H1 (cell line): ENCODE data around the gene ZFYVE1. TPM values are rescaled to one million over a fixed set of nuclear protein-coding genes. Genes with fewer than 3 reads are reported as not detected.

Source experiments
- CTCF ChIA-PET: fragments of 300-600 bp; sonication (Branson Sonifier 250); formaldehyde crosslinking; loops from one replicate; lab custom pipeline; 2021; ENCODE audit not compliant: partially characterized antibody; lab: Charles Lee
- POLR2A ChIA-PET: fragments of 300-600 bp; sonication (Branson Sonifier 250); formaldehyde crosslinking; loops from one replicate; lab custom pipeline; 2021; ENCODE audit warnings: inconsistent platforms; ENCODE audit not compliant: partially characterized antibody; lab: Charles Lee
- DNase-seq, 2 experiments: peaks; one replicate each; pipeline versions ENCODE4 v3.0.0 to v3.0.0-alpha.2; 2010 to 2022; ENCODE audit warnings: low spot score in 2 of 2, low read depth in 1 of 2, mixed read lengths in 1 of 2
- FAIRE-seq: peaks from 2 replicates; lab custom pipeline; 2011; peaks lifted over from hg19 to GRCh38; lab: Jason Lieb, UNC
- H2AFZ ChIP-seq: 2 replicates; pipeline ENCODE4 v1.8.1; 2012; ENCODE audit warnings: low read length, inconsistent platforms
- H2AK5ac ChIP-seq: 2 replicates; pipeline ENCODE4 v1.6.1; 2013; ENCODE audit warnings: low read depth, low read length
- H2BK120ac ChIP-seq: replicated peaks from 2 replicates; pipeline ENCODE3; 2013; ENCODE audit warnings: low read depth, low read length, inconsistent platforms
- H2BK12ac ChIP-seq: 2 replicates; pipeline ENCODE4 v1.6.1; 2013; ENCODE audit warnings: low read depth, low read length
- H2BK15ac ChIP-seq: 2 replicates; pipeline ENCODE4 v1.6.1; 2013; ENCODE audit warnings: low read length
- H2BK20ac ChIP-seq: 2 replicates; pipeline ENCODE4 v1.6.1; 2013; ENCODE audit warnings: low read length
- H2BK5ac ChIP-seq: 2 replicates; pipeline ENCODE4 v1.6.1; 2013; ENCODE audit warnings: low read depth, low read length
- H3K14ac ChIP-seq: 2 replicates; pipeline ENCODE4 v1.6.1; 2013; ENCODE audit warnings: inconsistent platforms; ENCODE audit not compliant: insufficient read length
- H3K18ac ChIP-seq: 2 replicates; pipeline ENCODE4 v1.6.1; 2013; ENCODE audit warnings: low read length; ENCODE audit errors: extremely low read depth
- H3K23ac ChIP-seq: 2 replicates; pipeline ENCODE4 v1.6.1; 2013; ENCODE audit warnings: inconsistent platforms; ENCODE audit not compliant: insufficient read length
- H3K23me2 ChIP-seq: 2 replicates; pipeline ENCODE4 v1.6.1; 2013; ENCODE audit warnings: low read depth, low read length
- H3K27ac ChIP-seq: 2 replicates; pipeline ENCODE4 v1.6.1; 2011; ENCODE audit warnings: low read depth, low read length, inconsistent platforms
- H3K27me3 ChIP-seq, 4 experiments: replicated peaks in 1 of 4; 1 replicate in 1 of 4; 2 replicates in 3 of 4; pipeline versions ENCODE4 v1.6.1 to v1.8.1; 2011 to 2013; ENCODE audit warnings: low read length in 3 of 4, mild to moderate bottlenecking in 3 of 4, inconsistent platforms in 2 of 4, mixed read lengths in 2 of 4, moderate library complexity in 1 of 4; ENCODE audit not compliant: control insufficient read depth in 3 of 4, insufficient read depth in 3 of 4; ENCODE audit errors: extremely low read depth in 1 of 4
- H3K36me3 ChIP-seq, 4 experiments: 2 replicates each; pipeline versions ENCODE4 v1.6.1 to v1.8.1; 2011 to 2013; ENCODE audit warnings: mild to moderate bottlenecking in 4 of 4, low read length in 3 of 4, moderate library complexity in 2 of 4, control low read depth in 1 of 4, inconsistent platforms in 1 of 4; ENCODE audit not compliant: insufficient read depth in 4 of 4, control insufficient read depth in 2 of 4
- H3K4ac ChIP-seq: replicated peaks from 2 replicates; pipeline ENCODE3; 2013; ENCODE audit warnings: low read length, low read depth, mixed read lengths, inconsistent platforms; ENCODE audit not compliant: insufficient read length
- H3K4me1 ChIP-seq, 4 experiments: replicated peaks in 1 of 4; 1 replicate in 1 of 4; 2 replicates in 3 of 4; pipeline versions ENCODE4 v1.6.1 to v1.8.1; 2011 to 2013; ENCODE audit warnings: low read length in 3 of 4, inconsistent platforms in 2 of 4, mixed read lengths in 1 of 4; ENCODE audit not compliant: insufficient read depth in 4 of 4, control insufficient read depth in 3 of 4
- H3K4me2 ChIP-seq, 2 experiments: 2 replicates each; pipeline versions ENCODE4 v1.6.1 to v1.8.1; 2011 to 2013; ENCODE audit warnings: low read depth in 2 of 2, low read length in 2 of 2, control low read depth in 1 of 2, inconsistent platforms in 1 of 2, mild to moderate bottlenecking in 1 of 2; ENCODE audit not compliant: insufficient read depth in 1 of 2
- H3K4me3 ChIP-seq, 4 experiments: fragments of 200-600, 300-600 bp in 1 of 4; sonication (generic), shearing (Covaris generic), sonication (Bioruptor Twin) in 1 of 4; 2 replicates each; pipeline versions ENCODE4 v1.5.1 to v1.8.1; 2011 to 2016; ENCODE audit warnings: low read length in 4 of 4, low read depth in 3 of 4, control low read depth in 2 of 4, inconsistent platforms in 2 of 4, mild to moderate bottlenecking in 2 of 4, mixed read lengths in 1 of 4, moderate library complexity in 1 of 4; ENCODE audit not compliant: insufficient read depth in 2 of 4; ENCODE audit errors: extremely low read depth in 1 of 4
- H3K56ac ChIP-seq: replicated peaks from 2 replicates; pipeline ENCODE3; 2013; ENCODE audit warnings: low read depth, mild to moderate bottlenecking, mixed read lengths, low read length, inconsistent platforms; ENCODE audit not compliant: insufficient read length
- H3K79me1 ChIP-seq: 2 replicates; pipeline ENCODE4 v1.6.1; 2013; ENCODE audit warnings: low read depth, low read length, control low read depth
- H3K79me2 ChIP-seq, 2 experiments: 2 replicates each; pipeline versions ENCODE4 v1.6.1 to v1.8.1; 2012 to 2013; ENCODE audit warnings: low read length in 2 of 2, mild to moderate bottlenecking in 2 of 2, inconsistent platforms in 1 of 2; ENCODE audit not compliant: insufficient read depth in 2 of 2, control insufficient read depth in 1 of 2
- H3K9ac ChIP-seq, 4 experiments: replicated peaks in 1 of 4; 1 replicate in 1 of 4; 2 replicates in 3 of 4; pipeline versions ENCODE4 v1.6.1 to v1.8.1; 2011 to 2013; ENCODE audit warnings: low read depth in 3 of 4, low read length in 3 of 4, control low read depth in 2 of 4, mild to moderate bottlenecking in 2 of 4, moderate library complexity in 2 of 4, inconsistent platforms in 1 of 4; ENCODE audit errors: extremely low read depth in 1 of 4
- H3K9me3 ChIP-seq, 2 experiments: 2 replicates each; pipeline versions ENCODE4 v1.6.1 to v1.8.1; 2012 to 2013; ENCODE audit warnings: mild to moderate bottlenecking in 2 of 2, moderate library complexity in 2 of 2, control low read depth in 1 of 2, inconsistent platforms in 1 of 2, low read depth in 1 of 2, low read length in 1 of 2, mixed read lengths in 1 of 2; ENCODE audit not compliant: insufficient read depth in 2 of 2
- H4K20me1 ChIP-seq, 2 experiments: replicated peaks in 1 of 2; 2 replicates each; pipeline versions ENCODE3 to v1.8.1; 2011 to 2013; ENCODE audit warnings: inconsistent platforms in 2 of 2, low read length in 2 of 2, mild to moderate bottlenecking in 1 of 2; ENCODE audit not compliant: insufficient read depth in 2 of 2, control insufficient read depth in 1 of 2
- H4K5ac ChIP-seq: 2 replicates; pipeline ENCODE4 v1.6.1; 2013; ENCODE audit warnings: low read length, low read depth, mixed read lengths, inconsistent platforms; ENCODE audit not compliant: insufficient read length
- H4K8ac ChIP-seq: 2 replicates; pipeline ENCODE4 v1.8.0; 2013; ENCODE audit warnings: mild to moderate bottlenecking, moderate library complexity, low read length, inconsistent platforms; ENCODE audit not compliant: insufficient read depth; ENCODE audit errors: extremely low read depth
- H4K91ac ChIP-seq: replicated peaks from 2 replicates; pipeline ENCODE3; 2013; ENCODE audit warnings: low read length, mixed read lengths, inconsistent platforms; ENCODE audit not compliant: insufficient read length
- GTF2F1 ChIP-seq: IDR thresholded peaks from 2 replicates; pipeline ENCODE4 v1.6.1; 2012; ENCODE audit warnings: low read depth, low read length, improper control_type of control experiment, borderline replicate concordance
- KDM5A ChIP-seq: fragments of 200-600 bp; IDR thresholded peaks from 2 replicates; pipeline ENCODE4 v1.7.1; 2012; ENCODE audit warnings: mild to moderate bottlenecking, low read length, inconsistent platforms, mixed read lengths
- RAD21 ChIP-seq, 2 experiments: IDR thresholded peaks in 1 of 2; conservative IDR thresholded peaks in 1 of 2; 2 replicates each; pipeline ENCODE4 v1.6.1; 2011; ENCODE audit warnings: low read depth in 2 of 2, low read length in 2 of 2, improper control_type of control experiment in 1 of 2, inconsistent platforms in 1 of 2, mild to moderate bottlenecking in 1 of 2, moderate library complexity in 1 of 2
- TEAD4 ChIP-seq: IDR thresholded peaks from 2 replicates; pipeline ENCODE4 v1.6.1; 2012; ENCODE audit warnings: low read depth, low read length, inconsistent platforms, mixed read lengths
- YY1 ChIP-seq: IDR thresholded peaks from 2 replicates; pipeline ENCODE4 v1.6.1; 2011; ENCODE audit warnings: low read depth, mild to moderate bottlenecking, low read length
- WGBS, 2 experiments: shearing (Covaris generic) in 1 of 2; methylation state at CpG; one replicate each; pipeline versions ENCODE4 v1.1.6 to v1.1.7; 2013 to 2015; ENCODE audit warnings: low lambda C conversion rate in 2 of 2, mixed read lengths in 2 of 2, inconsistent platforms in 1 of 2, low coverage in 1 of 2, missing lambda C conversion rate in 1 of 2; ENCODE audit not compliant: insufficient replicate concordance in 2 of 2, insufficient coverage in 1 of 2, insufficient read length in 1 of 2; ENCODE audit errors: extremely low coverage in 1 of 2, missing lambda C conversion rate in 1 of 2; 5-methylcytosine and 5-hydroxymethylcytosine counted together
- polyA plus RNA-seq, 7 experiments: library from polyadenylated mRNA; depleted of rRNA in 3 of 7; stranded (reverse) in 5 of 7; unstranded in 2 of 7; fragments of >200 nt in 5 of 7; fragments of 200-250 nt in 2 of 7; gene quantifications; 1 replicate in 5 of 7; 2 replicates in 1 of 7; 4 replicates in 1 of 7; pipeline versions ENCODE4 v1.2.1 to v1.2.3, GENCODE V29; 2011 to 2013; ENCODE audit warnings: missing spikeins in 2 of 7, mixed read lengths in 2 of 7
- total RNA-seq: library from RNA; stranded (reverse); fragmentation: NEBNext Ultra II Directional; extraction: Animal tissue kit (Norgen Biotek cat#: 25700); gene quantifications from 2 replicates; pipeline ENCODE4 v1.2.1, GENCODE V29; 2021

ZFYVE1 gene
- total and polyA plus RNA-seq, 2 of the 8 experiments (the other 6 are each of a cell fraction or from before 2014, with no cell fraction given) = 9.8 to 12.5 TPM

DNA sequence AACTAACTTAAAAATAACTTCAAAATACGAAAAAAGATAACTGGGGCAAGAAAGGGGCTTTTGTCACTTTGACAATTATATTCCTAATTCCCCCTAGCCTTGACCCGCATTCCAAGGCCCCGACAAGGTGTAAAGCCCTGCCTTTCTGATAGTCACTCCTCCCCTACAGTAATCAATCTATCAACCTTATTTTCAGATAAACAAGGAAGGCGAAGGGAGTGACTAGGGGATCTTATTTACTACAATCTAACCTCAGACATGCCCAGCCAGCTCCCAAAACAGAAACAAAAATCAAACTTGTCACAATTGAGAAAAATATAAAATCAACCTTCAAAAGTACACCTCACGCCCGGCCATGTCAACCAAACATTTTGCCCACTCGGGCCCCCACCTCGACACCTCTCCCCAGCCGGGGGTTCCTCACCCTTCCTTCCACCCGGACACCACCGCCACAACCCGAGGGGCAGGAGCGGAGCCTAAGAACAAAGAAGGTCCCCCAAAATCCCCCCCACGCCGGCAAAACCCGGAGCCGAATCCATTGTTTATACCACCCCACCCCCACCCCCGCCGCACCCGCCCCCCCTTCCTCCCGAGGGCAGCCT is 562 bp downstream of the ZFYVE1 start:
- Histone ChIP-seq H3K4me2 (peak overlapping the region; percentile 58 to 62), H2BK120ac (no peak overlapping the region), H3K9ac (peak overlapping the region in 2 of 4 experiments; percentile 44 to 78; a peak in 4 of 7 replicates), H2AK5ac (no peak overlapping the region), H3K18ac (no peak overlapping the region), H3K56ac (no peak overlapping the region), H4K5ac (no peak overlapping the region), H2BK15ac (no peak overlapping the region), H2BK5ac (no peak overlapping the region), H2BK12ac (no peak overlapping the region), H4K20me1 (no peaks in the 10 kb centered on the region), H2BK20ac (no peak overlapping the region), H3K36me3 (peaks cover 0 to 18% (median 6%) of the 10 kb centered on the region in 4 experiments; a peak in 5 of 8 replicates), H3K23me2 (no peaks in the 10 kb centered on the region), H3K9me3 (no peaks in the 10 kb centered on the region), H2AFZ (no peak overlapping the region), H3K4me3 (peak overlapping the region; percentile 51 to 87 (median 74)), H3K4ac (no peak overlapping the region), H3K79me2 (peaks cover 0 to 11% of the 10 kb centered on the region in 2 experiments; a peak in 3 of 4 replicates), H3K14ac (no peak overlapping the region), H4K91ac (no peak overlapping the region), H4K8ac (no peak overlapping the region; the same call in 1 of the 2 replicates), H3K27ac (no peak overlapping the region), H3K4me1 (no peaks in the 10 kb centered on the region; a peak in 1 of 7 replicates), H3K23ac (no peak overlapping the region), H3K79me1 (no peaks in the 10 kb centered on the region), H3K27me3 (no peaks in the 10 kb centered on the region)
- no peak for FAIRE-seq
- ChIA-PET CTCF (interaction anchor here (1.0 to 2.4 kb wide), 3 partner anchors 15 to 185 kb away, joined by 3 to 6 read pairs (median 5); no protein-coding TSS in a partner anchor), POLR2A (interaction anchor here (0.7 to 1.9 kb wide), 14 partner anchors 12 to 843 kb away, joined by 3 to 34 read pairs (median 3); partner anchors contain the start of gene RBM25)
- WGBS, 2 experiments = 19% methylated on average over 12 of the region's 21 CpGs; no CpG with 5 or more reads in 1 of the 2 experiments
- no peak for DNase-seq
- TF ChIP-seq GTF2F1 (no peak), KDM5A (no peak), YY1 (no peak), RAD21 (IDR thresholded peaks at IDR 0.05 in 1 of 2, conservative IDR thresholded peaks at IDR 0.05 in 1 of 2; ENCODE audit: low read depth in 2 of 2, low read length in 2 of 2) (no peak), TEAD4 (0 out of 2 replicates have a peak, but pooled peaks have one; percentile 9)
